Mucosa of rectum (tissue), 2 donors: Measurements from ENCODE around the gene SLC35C1.
A peak's percentile ranks its signal among the peaks of the same experiment; 100 is the strongest.

ENCODE experiments used
- H3K27ac ChIP-seq, 2 donors: one replicate each; pipeline ENCODE4 v1.7.0; 2013; ENCODE audit warnings: inconsistent platforms in 2 of 2, low read depth in 2 of 2, low read length in 2 of 2
- H3K27me3 ChIP-seq, 2 donors: one replicate each; pipeline ENCODE4 v1.7.0; 2013; ENCODE audit warnings: low read length in 2 of 2; ENCODE audit not compliant: control insufficient read depth in 2 of 2, insufficient read depth in 2 of 2
- H3K36me3 ChIP-seq, 2 donors: one replicate each; pipeline ENCODE4 v1.7.0; 2013; ENCODE audit warnings: low read length in 2 of 2; ENCODE audit not compliant: control insufficient read depth in 2 of 2, insufficient read depth in 2 of 2
- H3K4me1 ChIP-seq, 2 donors: one replicate each; pipeline ENCODE4 v1.7.0; 2013; ENCODE audit warnings: low read length in 2 of 2, mild to moderate bottlenecking in 1 of 2; ENCODE audit not compliant: control insufficient read depth in 2 of 2, insufficient read depth in 2 of 2
- H3K4me3 ChIP-seq, 2 donors: one replicate each; pipeline ENCODE4 v1.7.0; 2013; ENCODE audit warnings: low read length in 2 of 2
- H3K9ac ChIP-seq, 2 donors: one replicate each; pipeline ENCODE4 v1.7.0; 2013; ENCODE audit warnings: low read length in 2 of 2, low read depth in 1 of 2, mild to moderate bottlenecking in 1 of 2
- H3K9me3 ChIP-seq, 2 donors: one replicate each; pipeline ENCODE4 v1.7.0; 2013; ENCODE audit warnings: low read length in 2 of 2; ENCODE audit not compliant: control insufficient read depth in 2 of 2
- donor health status: healthy.
- donor health status: Normal muscosa, but diverticular disease.

SLC35C1 gene

GRCh38 chr11:45853332-45854219 is 48.6 kb downstream of the SLC35C1 start:
- Histone ChIP-seq H3K9me3 (no peaks in the 10 kb centered on the region), H3K36me3 (peaks cover 11 to 24% of the 10 kb centered on the region in 2 donors), H3K27ac (no peak overlapping the region), H3K4me3 (no peak overlapping the region), H3K4me1 (peaks cover 26 to 28% of the 10 kb centered on the region in 2 donors), H3K27me3 (no peaks in the 10 kb centered on the region), H3K9ac (no peak overlapping the region)

- Histone ChIP-seq H3K27ac (peak overlapping the region in 1 of 2 donors; percentile 40), H3K36me3 (peaks cover 11 to 31% of the 10 kb centered on the region in 2 donors), H3K9me3 (no peaks in the 10 kb centered on the region), H3K9ac (no peak overlapping the region), H3K4me3 (no peak overlapping the region), H3K27me3 (no peaks in the 10 kb centered on the region), H3K4me1 (peaks cover 31 to 38% of the 10 kb centered on the region in 2 donors)
Measured at GRCh38 chr11:45855308-45855707, 50.4 kb downstream of the SLC35C1 start.

DNA sequence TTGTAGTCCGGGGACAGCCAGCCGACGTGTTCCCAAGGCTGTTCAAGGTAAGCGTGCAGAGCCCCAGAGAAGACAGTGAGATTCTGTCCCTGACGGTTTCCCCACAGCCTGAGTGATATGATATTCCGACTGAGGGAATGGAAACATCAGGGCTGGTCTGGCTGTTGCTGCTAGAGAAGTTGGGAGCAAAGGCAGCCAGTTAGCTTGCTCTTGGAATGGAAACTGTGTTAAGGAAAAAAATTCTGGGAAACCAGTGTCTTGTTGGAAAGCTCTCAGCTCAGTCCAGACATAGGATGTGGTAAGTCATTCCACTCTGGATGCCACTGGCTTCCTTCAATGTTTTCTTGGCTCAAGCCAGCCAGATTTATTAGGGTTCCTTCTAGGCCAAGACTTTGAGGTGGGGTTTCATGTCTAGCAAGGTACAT is 51.1 kb downstream of the SLC35C1 start:
- H3K9me3 ChIP-seq: no peaks in the 10 kb centered on the region
- H3K9ac ChIP-seq: no peak overlapping the region
- no peak overlapping the region for H3K4me3 ChIP-seq
- H3K4me1 ChIP-seq: peaks cover 28 to 33% of the 10 kb centered on the region in 2 donors
- H3K27me3 ChIP-seq: no peaks in the 10 kb centered on the region
- H3K36me3 ChIP-seq: peaks cover 17 to 37% of the 10 kb centered on the region in 2 donors
- H3K27ac ChIP-seq: peak overlapping the region in 1 of 2 donors; percentile 40

GRCh38 chr11:45857961-45858474 is 53.1 kb downstream of the SLC35C1 start:
- Histone ChIP-seq H3K4me3 (no peak overlapping the region), H3K36me3 (peaks cover 34 to 53% of the 10 kb centered on the region in 2 donors), H3K9ac (no peak overlapping the region), H3K27ac (peak overlapping the region; percentile 49 to 79), H3K27me3 (no peaks in the 10 kb centered on the region), H3K4me1 (peaks cover 26 to 28% of the 10 kb centered on the region in 2 donors), H3K9me3 (no peaks in the 10 kb centered on the region)

DNA sequence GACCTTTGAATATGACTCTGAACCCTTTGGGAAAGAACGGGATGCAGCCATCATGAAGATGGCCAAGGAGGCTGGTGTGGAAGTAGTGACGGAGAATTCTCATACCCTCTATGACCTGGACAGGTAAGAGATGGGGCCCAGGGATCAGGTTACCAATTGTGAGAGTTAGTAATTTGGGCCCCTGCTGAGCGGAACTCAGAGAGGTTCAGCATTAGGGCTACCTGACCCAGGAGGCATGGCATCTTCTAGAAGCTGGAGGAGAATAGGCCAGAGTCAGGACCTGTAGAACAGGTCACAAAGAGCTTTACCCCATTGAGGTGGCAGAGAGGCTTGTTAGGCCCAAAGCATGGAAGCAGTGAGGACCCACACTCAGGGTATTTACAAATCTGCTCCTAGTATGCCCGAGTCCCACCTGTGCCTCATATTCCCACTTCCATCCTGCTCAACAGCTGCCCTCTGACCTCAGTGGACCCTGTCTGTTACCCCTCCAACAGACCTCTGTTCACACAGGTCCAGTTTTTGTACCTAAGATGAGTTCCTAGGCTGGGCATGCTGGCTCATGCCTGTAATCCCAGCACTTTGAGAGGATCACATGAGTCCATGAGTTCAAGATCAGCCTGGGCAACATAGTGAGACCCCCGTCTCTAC is 53.9 kb downstream of the SLC35C1 start:
- peaks cover 42 to 61% of the 10 kb centered on the region in 2 donors for H3K36me3 ChIP-seq
- H3K4me1 ChIP-seq: peaks cover 26 to 28% of the 10 kb centered on the region in 2 donors
- no peaks in the 10 kb centered on the region for H3K27me3 ChIP-seq
- peak overlapping the region; percentile 49 to 79 for H3K27ac ChIP-seq
- no peak overlapping the region for H3K4me3 ChIP-seq
- H3K9me3 ChIP-seq: no peaks in the 10 kb centered on the region
- peak overlapping the region; percentile 36 to 43 for H3K9ac ChIP-seq

- H3K27me3 ChIP-seq: no peaks in the 10 kb centered on the region
- peaks cover 42 to 65% of the 10 kb centered on the region in 2 donors for H3K36me3 ChIP-seq
- peaks cover 26 to 28% of the 10 kb centered on the region in 2 donors for H3K4me1 ChIP-seq
- no peaks in the 10 kb centered on the region for H3K9me3 ChIP-seq
- H3K9ac ChIP-seq: peak overlapping the region in 1 of 2 donors; percentile 36
- peak overlapping the region; percentile 49 to 79 for H3K27ac ChIP-seq
- no peak overlapping the region for H3K4me3 ChIP-seq
Measured at GRCh38 chr11:45859661-45860140, 54.8 kb downstream of the SLC35C1 start.

DNA sequence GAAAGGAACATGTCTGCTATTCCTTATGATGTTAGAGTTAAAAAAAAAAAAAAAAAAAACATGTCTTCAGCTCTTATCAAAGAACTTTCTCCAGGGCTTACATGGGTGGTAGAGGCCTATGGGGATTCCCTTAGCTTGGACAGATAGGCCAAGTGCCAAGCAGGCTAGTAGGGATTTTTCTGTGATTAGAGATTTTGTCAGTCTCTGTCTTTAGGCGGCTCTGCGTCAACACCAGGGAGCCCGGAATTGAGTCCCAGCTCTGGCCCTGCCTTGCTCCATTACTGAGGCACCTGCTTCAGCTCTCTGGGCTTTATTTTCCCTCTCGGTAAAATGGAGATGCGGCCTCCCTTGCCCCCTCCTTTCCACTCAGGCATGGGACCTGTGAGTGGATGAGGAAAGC is 55.4 kb downstream of the SLC35C1 start:
- Histone ChIP-seq H3K4me3 (no peak overlapping the region), H3K27me3 (no peaks in the 10 kb centered on the region), H3K36me3 (peaks cover 42 to 71% of the 10 kb centered on the region in 2 donors), H3K4me1 (peaks cover 26 to 28% of the 10 kb centered on the region in 2 donors), H3K9me3 (no peaks in the 10 kb centered on the region), H3K27ac (peak overlapping the region; percentile 49 to 79), H3K9ac (no peak overlapping the region)

DNA sequence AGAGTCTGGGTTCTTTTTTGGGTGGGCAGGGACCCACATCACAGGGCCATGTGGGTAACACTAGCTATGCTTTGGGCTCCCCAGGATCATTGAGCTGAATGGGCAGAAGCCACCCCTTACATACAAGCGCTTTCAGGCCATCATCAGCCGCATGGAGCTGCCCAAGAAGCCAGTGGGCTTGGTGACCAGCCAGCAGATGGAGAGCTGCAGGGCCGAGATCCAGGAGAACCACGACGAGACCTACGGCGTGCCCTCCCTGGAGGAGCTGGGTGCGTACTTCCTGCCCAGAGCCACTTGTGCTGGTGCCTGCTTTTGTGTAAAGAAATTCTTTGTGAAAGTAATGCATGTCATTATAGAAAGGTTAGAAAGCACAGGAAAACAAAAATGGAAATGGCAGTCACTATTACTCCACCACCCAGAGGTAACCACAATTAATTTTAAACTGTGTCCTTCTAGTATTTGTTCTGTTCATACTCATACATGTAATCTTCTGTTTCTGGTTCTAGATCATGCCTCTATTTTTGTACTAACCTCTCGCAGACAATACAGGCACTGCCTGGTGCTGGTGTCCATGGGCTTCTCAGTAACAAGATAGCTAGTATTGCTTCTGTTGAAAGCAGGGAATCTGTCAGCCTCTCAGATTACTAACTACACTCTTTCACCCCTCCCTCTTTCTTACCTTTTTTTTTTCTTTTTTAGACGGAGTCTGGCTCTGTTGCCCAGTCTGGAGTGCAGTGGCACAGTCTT is 56.0 kb downstream of the SLC35C1 start:
- Histone ChIP-seq H3K36me3 (peaks cover 42 to 73% of the 10 kb centered on the region in 2 donors), H3K4me1 (peaks cover 26 to 28% of the 10 kb centered on the region in 2 donors), H3K9me3 (no peaks in the 10 kb centered on the region), H3K4me3 (no peak overlapping the region), H3K27ac (no peak overlapping the region), H3K27me3 (no peaks in the 10 kb centered on the region), H3K9ac (no peak overlapping the region)
